BE2C (cell line): Measurements from ENCODE around the gene TIMP2.
A peak's percentile ranks its signal among the peaks of the same experiment; 100 is the strongest.
"Not testable (repeated sequence)": the region's sequence is repeated elsewhere in the genome, so short reads cannot be mapped to it uniquely, and the experiment has no call there.

ENCODE experiments used
- DNase-seq: peaks from one replicate; pipeline ENCODE4 v3.0.0-alpha.2; 2020
- H3K27me3 ChIP-seq: fragments of 250-450 bp; sonication (Bioruptor Pico); 2 replicates; pipeline ENCODE4 v1.5.1; 2020; ENCODE audit warnings: mild to moderate bottlenecking
- H3K36me3 ChIP-seq: fragments of 250-450 bp; sonication (Bioruptor Pico); 2 replicates; pipeline ENCODE4 v1.5.1; 2020; ENCODE audit warnings: mild to moderate bottlenecking
- H3K4me1 ChIP-seq: fragments of 250-450 bp; sonication (Bioruptor Pico); 2 replicates; pipeline ENCODE4 v1.5.1; 2020
- H3K4me3 ChIP-seq: 2 replicates; pipeline ENCODE4 v1.5.1; 2011; ENCODE audit warnings: low read depth, low read length
- H3K9me3 ChIP-seq: fragments of 250-450 bp; sonication (Bioruptor Pico); 2 replicates; pipeline ENCODE4 v1.5.1; 2020
- TF ChIP-seq, protein P1 (sequence below): IDR thresholded peaks from 2 replicates; pipeline ENCODE4 v1.5.1; 2012; ENCODE audit warnings: mild to moderate bottlenecking, low read depth, low read length

TIMP2 gene

DNA sequence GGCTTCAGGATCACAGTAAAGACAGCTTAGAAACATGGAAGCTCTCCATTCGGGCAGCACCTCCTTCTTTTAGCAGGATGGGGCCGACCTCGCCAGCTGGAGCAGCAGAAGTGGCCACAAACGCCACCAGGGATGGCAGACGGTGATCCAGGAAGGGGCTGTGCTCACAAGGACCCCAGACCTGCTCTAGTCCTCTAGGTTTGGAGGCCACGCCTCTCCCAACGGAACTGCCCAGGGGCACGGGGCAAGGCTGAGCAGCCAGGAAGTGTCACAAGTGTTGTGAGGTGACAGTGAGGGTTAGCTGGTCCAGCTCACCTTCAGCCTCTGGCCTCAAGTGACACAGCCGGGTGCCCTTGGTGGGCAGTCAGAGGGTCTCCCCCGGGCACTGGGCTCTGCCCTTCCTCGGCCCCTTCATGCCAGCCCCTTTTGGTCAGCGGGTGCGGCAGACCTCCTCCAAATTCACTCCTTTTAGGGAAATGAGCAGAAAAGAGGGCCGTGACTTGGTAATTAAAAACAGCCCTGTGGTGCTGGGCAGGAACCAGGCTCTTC, 42.6 kb downstream of the TIMP2 start:
- H3K4me3 ChIP-seq: peak overlapping the region; percentile 47
- H3K27me3 ChIP-seq: no peaks in the 10 kb centered on the region
- peaks cover 26% of the 10 kb centered on the region for H3K4me1 ChIP-seq
- TF ChIP-seq, protein P1, sequence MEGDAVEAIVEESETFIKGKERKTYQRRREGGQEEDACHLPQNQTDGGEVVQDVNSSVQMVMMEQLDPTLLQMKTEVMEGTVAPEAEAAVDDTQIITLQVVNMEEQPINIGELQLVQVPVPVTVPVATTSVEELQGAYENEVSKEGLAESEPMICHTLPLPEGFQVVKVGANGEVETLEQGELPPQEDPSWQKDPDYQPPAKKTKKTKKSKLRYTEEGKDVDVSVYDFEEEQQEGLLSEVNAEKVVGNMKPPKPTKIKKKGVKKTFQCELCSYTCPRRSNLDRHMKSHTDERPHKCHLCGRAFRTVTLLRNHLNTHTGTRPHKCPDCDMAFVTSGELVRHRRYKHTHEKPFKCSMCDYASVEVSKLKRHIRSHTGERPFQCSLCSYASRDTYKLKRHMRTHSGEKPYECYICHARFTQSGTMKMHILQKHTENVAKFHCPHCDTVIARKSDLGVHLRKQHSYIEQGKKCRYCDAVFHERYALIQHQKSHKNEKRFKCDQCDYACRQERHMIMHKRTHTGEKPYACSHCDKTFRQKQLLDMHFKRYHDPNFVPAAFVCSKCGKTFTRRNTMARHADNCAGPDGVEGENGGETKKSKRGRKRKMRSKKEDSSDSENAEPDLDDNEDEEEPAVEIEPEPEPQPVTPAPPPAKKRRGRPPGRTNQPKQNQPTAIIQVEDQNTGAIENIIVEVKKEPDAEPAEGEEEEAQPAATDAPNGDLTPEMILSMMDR: no peak
- H3K9me3 ChIP-seq: no peaks in the 10 kb centered on the region
- H3K36me3 ChIP-seq: no peaks in the 10 kb centered on the region
- DNase-seq: peak; percentile 59

DNA sequence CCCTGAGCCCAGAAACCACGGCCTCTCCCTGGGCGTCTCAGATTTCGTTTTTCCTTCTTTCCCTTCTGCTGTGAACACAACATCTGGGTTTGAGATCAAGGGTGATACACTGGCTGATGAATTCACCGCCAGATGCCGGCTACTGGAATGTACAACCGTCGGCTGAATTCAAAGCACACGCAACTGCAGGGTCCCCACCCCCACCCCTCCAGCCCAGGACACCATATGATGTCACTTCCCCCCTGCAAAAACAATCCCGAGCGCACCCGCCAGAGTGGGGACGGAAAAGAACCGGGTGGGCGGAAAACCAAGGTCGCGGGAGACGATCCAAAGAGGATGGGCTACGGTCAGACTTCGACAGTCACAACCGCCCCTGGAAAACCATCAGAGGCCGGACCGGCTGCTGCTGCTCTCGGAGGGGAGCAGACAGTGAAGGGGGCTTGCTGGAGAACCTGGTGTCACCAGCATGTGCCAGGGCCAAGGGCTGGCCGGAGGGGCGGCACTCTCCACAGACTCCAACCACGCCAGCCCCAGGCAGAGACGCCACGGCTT, 45.5 kb downstream of the TIMP2 start:
- no peaks in the 10 kb centered on the region for H3K27me3 ChIP-seq
- H3K4me3 ChIP-seq: no peak overlapping the region
- DNase-seq: no peak
- peaks cover 32% of the 10 kb centered on the region for H3K4me1 ChIP-seq
- TF ChIP-seq, protein P1: no peak
- H3K36me3 ChIP-seq: no peaks in the 10 kb centered on the region
- H3K9me3 ChIP-seq: no peaks in the 10 kb centered on the region

DNA sequence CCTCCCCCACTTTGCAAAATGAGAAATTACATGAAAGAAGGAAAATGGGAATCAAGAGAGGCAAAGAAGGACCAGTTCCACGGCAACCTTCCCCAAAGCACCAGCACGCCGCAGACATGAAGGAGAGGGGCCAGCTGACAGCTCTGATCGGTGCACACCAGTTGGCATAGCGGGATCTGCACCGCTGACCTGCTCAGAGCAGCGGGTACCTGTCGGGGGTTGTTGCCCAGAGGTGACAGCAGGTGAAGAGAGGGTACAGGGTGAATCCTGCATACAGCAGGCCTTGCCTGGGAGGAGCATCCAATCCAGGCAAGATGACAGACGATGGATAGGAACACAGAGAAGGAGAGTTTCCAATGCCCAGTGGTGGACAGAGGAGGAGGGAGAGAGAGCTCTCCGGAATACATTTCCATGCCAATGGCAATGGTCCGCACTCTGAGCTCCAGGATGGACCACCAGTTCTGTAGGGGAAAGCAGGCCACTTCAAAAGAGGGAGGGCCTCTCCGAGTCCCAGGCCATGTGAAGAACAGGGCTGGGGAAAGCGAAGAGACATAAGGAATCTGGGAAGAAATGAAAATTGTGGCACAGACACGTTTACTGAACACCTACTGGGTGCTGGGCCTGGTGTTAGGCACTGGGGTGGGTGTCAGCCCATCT, 46.2 kb downstream of the TIMP2 start:
- Histone ChIP-seq H3K4me1 (peaks cover 28% of the 10 kb centered on the region), H3K9me3 (no peaks in the 10 kb centered on the region), H3K4me3 (no peak overlapping the region), H3K36me3 (no peaks in the 10 kb centered on the region), H3K27me3 (no peaks in the 10 kb centered on the region)
- TF ChIP-seq, protein P1: no peak
- no peak for DNase-seq

DNA sequence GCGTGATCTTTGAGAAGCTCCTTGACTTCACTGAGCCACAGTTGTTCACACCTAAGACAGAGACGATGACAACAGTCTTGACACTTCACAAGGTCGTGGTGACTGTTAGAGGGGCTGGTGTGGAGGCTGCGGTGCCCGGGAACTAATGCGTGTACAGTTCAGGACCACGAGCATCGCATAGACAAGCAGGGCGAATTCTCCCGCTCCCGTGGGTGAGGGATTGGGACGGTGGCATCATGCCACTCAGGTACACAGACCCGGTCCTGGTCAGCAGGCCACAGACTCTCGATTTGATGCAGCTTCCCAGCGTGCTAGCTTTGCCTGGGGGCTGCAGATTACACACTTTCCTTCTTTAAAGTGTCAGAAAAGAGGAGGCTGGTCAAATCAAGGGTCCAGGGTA, 46.9 kb downstream of the TIMP2 start:
- DNase-seq: no peak
- no peaks in the 10 kb centered on the region for H3K9me3 ChIP-seq
- TF ChIP-seq, protein P1: no peak
- H3K36me3 ChIP-seq: 0 out of 2 replicates have a peak, but pooled peaks cover 2% of the 10 kb centered on the region
- peaks cover 28% of the 10 kb centered on the region for H3K4me1 ChIP-seq
- no peaks in the 10 kb centered on the region for H3K27me3 ChIP-seq
- no peak overlapping the region for H3K4me3 ChIP-seq

DNA sequence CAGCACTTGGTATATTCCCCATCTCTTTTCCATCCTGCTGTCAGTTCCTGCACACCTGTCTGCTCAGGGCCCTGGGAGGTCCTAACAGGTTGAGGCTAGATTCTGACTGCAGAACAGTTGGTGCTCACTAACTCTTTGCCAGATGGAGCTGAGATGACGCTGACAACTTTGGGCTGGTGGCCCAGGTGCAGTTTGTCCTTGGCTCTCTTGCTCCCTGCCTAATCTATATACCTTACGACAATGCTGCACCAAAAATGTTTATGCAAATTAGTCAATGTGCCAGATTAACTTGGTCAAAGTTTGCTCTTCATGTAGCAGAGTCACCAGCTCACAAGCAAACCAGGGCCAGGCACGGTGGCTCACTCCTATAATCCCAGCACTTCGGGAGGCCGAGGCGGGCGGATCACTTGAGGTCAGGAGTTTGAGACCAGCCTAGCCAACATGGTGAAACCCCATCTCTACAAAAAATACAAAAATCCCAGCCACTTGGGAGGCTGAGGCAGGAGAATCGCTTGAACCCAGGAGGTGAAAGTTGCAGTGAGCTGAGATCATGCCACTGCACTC, 48.2 kb downstream of the TIMP2 start:
- not testable (repeated sequence) for H3K9me3 ChIP-seq, H3K27me3 ChIP-seq, DNase-seq, H3K36me3 ChIP-seq, H3K4me3 ChIP-seq
- peaks cover 18% of the 10 kb centered on the region for H3K4me1 ChIP-seq

DNA sequence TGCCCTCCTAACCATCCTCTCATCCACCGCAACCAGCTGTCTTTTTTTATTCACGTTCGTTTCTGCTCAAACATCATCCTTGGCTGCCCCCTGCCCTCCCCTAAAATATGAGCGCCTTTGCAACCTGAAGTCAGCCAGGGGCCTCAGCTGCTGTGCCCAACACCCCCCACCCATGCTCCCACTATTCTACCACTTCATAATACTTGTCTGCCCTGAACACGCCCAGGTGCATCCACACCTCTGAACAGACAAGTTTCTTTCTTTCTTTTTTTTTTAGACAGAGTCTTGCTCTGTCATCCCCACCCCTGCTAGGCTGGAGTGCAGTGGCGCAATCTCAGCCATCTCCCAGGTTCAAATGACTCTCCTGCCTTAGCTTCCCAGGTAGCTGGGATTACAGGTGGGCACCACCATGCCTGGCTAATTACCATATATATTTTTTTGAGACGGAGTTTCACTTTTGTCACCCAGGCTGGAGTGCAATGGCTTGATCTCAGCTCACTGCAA, 49.0 kb downstream of the TIMP2 start:
- TF ChIP-seq, protein P1: no peak
- Histone ChIP-seq H3K9me3 (no peaks in the 10 kb centered on the region), H3K4me1 (peaks cover 18% of the 10 kb centered on the region), H3K36me3 (0 out of 2 replicates have a peak, but pooled peaks cover 3% of the 10 kb centered on the region), H3K4me3 (no peak overlapping the region), H3K27me3 (no peaks in the 10 kb centered on the region)
- no peak for DNase-seq
